NCI-H1417 treated with DMSO at 0.1 percent for 48 hours (cell line): ENCODE data around the gene KANSL3.

ENCODE experiments used
- DNase-seq: peaks from one replicate; lab custom pipeline; 2025; lab: John Stamatoyannopoulos, UW

Gene KANSL3

GRCh38 chr2:96604104-96604503 lies 34.0 kb downstream of the KANSL3 start:
- DNase-seq: no peak

GRCh38 chr2:96602330-96602823 lies 35.7 kb downstream of the KANSL3 start:
- no peak for DNase-seq

- DNase-seq: no peak
Measured at GRCh38 chr2:96601382-96602292, 36.5 kb downstream of the KANSL3 start.

GRCh38 chr2:96599941-96600340 lies 38.2 kb downstream of the KANSL3 start:
- DNase-seq: no peak

- no peak for DNase-seq
Measured at GRCh38 chr2:96596596-96596995, 41.5 kb downstream of the KANSL3 start.

- DNase-seq: no peak
Measured at GRCh38 chr2:96594691-96595152, 43.4 kb downstream of the KANSL3 start.

- no peak for DNase-seq
Measured at GRCh38 chr2:96594282-96594681, 43.8 kb downstream of the KANSL3 start.

- no peak for DNase-seq
Measured at GRCh38 chr2:96591494-96591893, 46.6 kb downstream of the KANSL3 start.

- no peak for DNase-seq
Measured at GRCh38 chr2:96591054-96591453, 47.1 kb downstream of the KANSL3 start.

GRCh38 chr2:96587843-96588242 lies 50.3 kb downstream of the KANSL3 start:
- DNase-seq: no peak

- no peak for DNase-seq
Measured at GRCh38 chr2:96584017-96584416, 54.1 kb downstream of the KANSL3 start.

GRCh38 chr2:96580771-96581170 lies 57.3 kb downstream of the KANSL3 start:
- no peak for DNase-seq

GRCh38 chr2:96579422-96579821 lies 58.7 kb downstream of the KANSL3 start:
- DNase-seq: no peak

GRCh38 chr2:96578731-96579130 lies 59.4 kb downstream of the KANSL3 start:
- DNase-seq: no peak

- DNase-seq: no peak
Measured at GRCh38 chr2:96577501-96577900, 60.6 kb downstream of the KANSL3 start.

- DNase-seq: no peak
Measured at GRCh38 chr2:96575785-96576456, 62.2 kb downstream of the KANSL3 start.

GRCh38 chr2:96574364-96574763 lies 63.7 kb downstream of the KANSL3 start:
- no peak for DNase-seq

- no peak for DNase-seq
Measured at GRCh38 chr2:96568094-96568493, 70.0 kb downstream of the KANSL3 start.

GRCh38 chr2:96565111-96565510 lies 73.0 kb downstream of the KANSL3 start:
- DNase-seq: no peak

GRCh38 chr2:96564563-96564962 lies 73.5 kb downstream of the KANSL3 start:
- DNase-seq: no peak

GRCh38 chr2:96564026-96564425 lies 74.1 kb downstream of the KANSL3 start:
- no peak for DNase-seq

- DNase-seq: no peak
Measured at GRCh38 chr2:96558485-96558884, 79.6 kb downstream of the KANSL3 start.

GRCh38 chr2:96558061-96558460 lies 80.1 kb downstream of the KANSL3 start:
- no peak for DNase-seq
